Stomach (tissue), 9 donors: Measurements from ENCODE around the gene TGFB1. TPM values are rescaled to one million over a fixed set of nuclear protein-coding genes. Genes with fewer than 3 reads are reported as not detected.
A peak's percentile ranks its signal among the peaks of the same experiment; 100 is the strongest.

Source experiments
- DNase-seq, 2 donors: peaks; one replicate each; pipeline versions ENCODE4 v3.0.0 to v3.0.0-alpha.2; 2013 to 2019
- H3K27ac ChIP-seq, 5 donors: fragments of 200-600 bp in 4 of 5; sonication (generic) in 4 of 5; one replicate each; pipeline ENCODE4 v1.5.1; 2013 to 2019; ENCODE audit warnings: mild to moderate bottlenecking in 1 of 5, moderate library complexity in 1 of 5
- H3K27me3 ChIP-seq, 3 donors: fragments of 200-600 bp; sonication (generic); one replicate each; pipeline ENCODE4 v1.5.1; 2017 to 2019; ENCODE audit warnings: mixed run types in 1 of 3
- H3K36me3 ChIP-seq, 4 donors: fragments of 200-600 bp; sonication (generic); 1 replicate in 3 of 4; 2 replicates in 1 of 4; pipeline ENCODE4 v1.5.1; 2016 to 2019
- H3K4me1 ChIP-seq, 4 donors: fragments of 200-600 bp; sonication (generic); one replicate each; pipeline ENCODE4 v1.5.1; 2016 to 2019
- H3K4me3 ChIP-seq, 4 donors: fragments of 200-600 bp; sonication (generic) in 3 of 4; one replicate each; pipeline ENCODE4 v1.5.1; 2016 to 2019; ENCODE audit warnings: mild to moderate bottlenecking in 1 of 4
- H3K9me3 ChIP-seq, 4 donors: fragments of 200-600 bp; sonication (generic); one replicate each; pipeline ENCODE4 v1.5.1; 2016 to 2019
- EP300 ChIP-seq: sonication (generic); formaldehyde crosslinking; IDR thresholded peaks from one replicate; pipeline ENCODE4 v1.6.1; 2017; ENCODE audit warnings: antibody characterized with exemption
- POLR2A ChIP-seq, 4 donors: fragments of 450-650 bp; IDR thresholded peaks; one replicate each; pipeline ENCODE4 v1.6.1; 2016; ENCODE audit warnings: antibody characterized with exemption in 4 of 4, control low read depth in 2 of 4, mild to moderate bottlenecking in 1 of 4, moderate library complexity in 1 of 4
- POLR2AphosphoS5 ChIP-seq, 3 donors: sonication (generic); formaldehyde crosslinking; IDR thresholded peaks; one replicate each; pipeline ENCODE4 v1.6.1; 2016; ENCODE audit warnings: antibody characterized with exemption in 3 of 3
- WGBS, 5 donors: extraction: QIAGEN DNeasy Blood & Tissue Kit in 3 of 5; methylation state at CpG; one replicate each; pipeline versions ENCODE4 v1.1.5 to v1.1.7; 2013 to 2018; 5-methylcytosine and 5-hydroxymethylcytosine counted together
- intact Hi-C: fragments of 100-400 bp; cut with DNase I; formaldehyde crosslinking; loops from one replicate; pipeline ENCODE4 v1.15.1; 2023; ENCODE audit warnings: low total_unique reads
- polyA plus RNA-seq, 3 donors: library from polyadenylated mRNA; stranded (reverse); fragments of 200-250 nt; gene quantifications; one replicate each; pipeline ENCODE4 v1.2.3, GENCODE V29; 2013
- total RNA-seq, 5 donors: library from RNA; depleted of rRNA; stranded (reverse); fragments of >200 nt; gene quantifications; one replicate each; pipeline versions ENCODE4 v1.1.0 to v1.2.3, GENCODE V29; 2014 to 2016
- TF ChIP-seq, protein P1 (sequence below), 7 experiments: fragments of 450-650 bp in 4 of 7; fragments of 200-600 bp in 3 of 7; sonication (generic) in 3 of 7; IDR thresholded peaks; one replicate each; pipeline ENCODE4 v1.5.1; 2016 to 2019; ENCODE audit warnings: antibody characterized with exemption in 7 of 7, control low read depth in 2 of 7, mild to moderate bottlenecking in 1 of 7
- donor health status: healthy with polysubstance abuse.
- donor health status: Bipolar disorder and iron deficiency.
- donor health status: healthy.

The TGFB1 gene
- total and polyA plus RNA-seq, 8 donors = 1.3 to 54.3 (median 14.5) TPM

DNA sequence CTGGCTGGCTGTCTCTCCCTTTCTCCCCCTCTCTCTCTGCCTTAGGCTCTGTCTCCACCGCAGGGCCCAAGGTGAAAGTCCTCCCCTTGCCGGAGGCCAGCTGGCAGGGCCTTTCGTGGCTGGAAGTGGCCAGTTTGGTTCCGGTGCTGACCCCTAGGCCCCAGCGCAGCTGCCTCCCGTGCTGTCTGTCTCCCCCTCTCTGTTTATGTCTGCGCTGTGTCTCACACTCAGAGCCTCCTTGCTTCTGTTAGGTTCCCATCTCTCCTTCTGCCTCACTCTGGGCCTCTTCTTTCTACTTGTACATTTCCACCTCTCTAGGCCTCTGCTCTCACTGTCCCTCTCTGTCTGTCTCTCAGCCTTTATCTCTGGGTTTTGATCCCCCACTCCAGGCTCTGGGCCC, 30.7 kb downstream of the TGFB1 start:
- no peaks in the 10 kb centered on the region for H3K27me3 ChIP-seq
- H3K4me1 ChIP-seq = peaks cover 64 to 72% (median 70%) of the 10 kb centered on the region in 4 donors
- H3K9me3 ChIP-seq = no peaks in the 10 kb centered on the region
- no peak for TF ChIP-seq POLR2AphosphoS5 (IDR thresholded peaks at IDR 0.05)
- no peak for TF ChIP-seq POLR2A (IDR thresholded peaks at IDR 0.05)
- no peak for TF ChIP-seq EP300
- TF ChIP-seq, protein P1, sequence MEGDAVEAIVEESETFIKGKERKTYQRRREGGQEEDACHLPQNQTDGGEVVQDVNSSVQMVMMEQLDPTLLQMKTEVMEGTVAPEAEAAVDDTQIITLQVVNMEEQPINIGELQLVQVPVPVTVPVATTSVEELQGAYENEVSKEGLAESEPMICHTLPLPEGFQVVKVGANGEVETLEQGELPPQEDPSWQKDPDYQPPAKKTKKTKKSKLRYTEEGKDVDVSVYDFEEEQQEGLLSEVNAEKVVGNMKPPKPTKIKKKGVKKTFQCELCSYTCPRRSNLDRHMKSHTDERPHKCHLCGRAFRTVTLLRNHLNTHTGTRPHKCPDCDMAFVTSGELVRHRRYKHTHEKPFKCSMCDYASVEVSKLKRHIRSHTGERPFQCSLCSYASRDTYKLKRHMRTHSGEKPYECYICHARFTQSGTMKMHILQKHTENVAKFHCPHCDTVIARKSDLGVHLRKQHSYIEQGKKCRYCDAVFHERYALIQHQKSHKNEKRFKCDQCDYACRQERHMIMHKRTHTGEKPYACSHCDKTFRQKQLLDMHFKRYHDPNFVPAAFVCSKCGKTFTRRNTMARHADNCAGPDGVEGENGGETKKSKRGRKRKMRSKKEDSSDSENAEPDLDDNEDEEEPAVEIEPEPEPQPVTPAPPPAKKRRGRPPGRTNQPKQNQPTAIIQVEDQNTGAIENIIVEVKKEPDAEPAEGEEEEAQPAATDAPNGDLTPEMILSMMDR (IDR thresholded peaks at IDR 0.05) = no peak
- DNase-seq = no peak
- peak overlapping the region; percentile 80 to 91 (median 87) for H3K27ac ChIP-seq
- intact Hi-C loops = no loop called here
- H3K4me3 ChIP-seq = peak overlapping the region in 1 of 4 donors; percentile 3
- peaks cover 24 to 51% (median 45%) of the 10 kb centered on the region in 4 donors for H3K36me3 ChIP-seq
- WGBS, 5 donors = 40 to 59% (median 47%) methylated on average over 7 of the region's 7 CpGs

DNA sequence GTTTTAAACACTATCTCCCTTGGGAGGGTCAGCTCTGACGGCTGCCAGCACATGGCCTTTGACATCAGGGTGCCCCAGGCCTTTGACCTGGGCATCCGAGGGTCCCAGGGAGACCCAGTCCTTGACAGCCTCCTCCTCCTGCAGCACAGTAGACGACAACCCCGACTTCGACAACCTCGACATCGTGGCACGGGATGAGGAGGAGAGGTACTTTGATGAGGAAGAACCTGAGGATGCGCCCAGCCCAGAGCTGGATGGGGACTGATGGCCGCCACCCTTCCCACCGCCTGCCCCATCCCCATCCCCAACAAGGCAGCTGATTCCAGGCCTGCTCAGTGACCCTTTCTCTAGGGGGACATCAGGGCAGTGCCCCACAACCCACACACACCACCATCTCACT, 31.3 kb downstream of the TGFB1 start:
- WGBS, 5 donors = 84 to 93% (median 89%) methylated on average over 9 to 11 of the region's 11 CpGs
- TF ChIP-seq EP300 (no peak), POLR2AphosphoS5 (IDR thresholded peaks at IDR 0.05) (no peak), POLR2A (IDR thresholded peaks at IDR 0.05) (no peak)
- TF ChIP-seq, protein P1 (IDR thresholded peaks at IDR 0.05) = no peak
- intact Hi-C loops = no loop called here
- Histone ChIP-seq H3K4me1 (peaks cover 58 to 66% (median 64%) of the 10 kb centered on the region in 4 donors), H3K36me3 (peaks cover 26 to 56% (median 50%) of the 10 kb centered on the region in 4 donors), H3K27me3 (no peaks in the 10 kb centered on the region), H3K27ac (peak overlapping the region; percentile 80 to 91 (median 87)), H3K9me3 (no peaks in the 10 kb centered on the region), H3K4me3 (no peak overlapping the region)
- DNase-seq = no peak

DNA sequence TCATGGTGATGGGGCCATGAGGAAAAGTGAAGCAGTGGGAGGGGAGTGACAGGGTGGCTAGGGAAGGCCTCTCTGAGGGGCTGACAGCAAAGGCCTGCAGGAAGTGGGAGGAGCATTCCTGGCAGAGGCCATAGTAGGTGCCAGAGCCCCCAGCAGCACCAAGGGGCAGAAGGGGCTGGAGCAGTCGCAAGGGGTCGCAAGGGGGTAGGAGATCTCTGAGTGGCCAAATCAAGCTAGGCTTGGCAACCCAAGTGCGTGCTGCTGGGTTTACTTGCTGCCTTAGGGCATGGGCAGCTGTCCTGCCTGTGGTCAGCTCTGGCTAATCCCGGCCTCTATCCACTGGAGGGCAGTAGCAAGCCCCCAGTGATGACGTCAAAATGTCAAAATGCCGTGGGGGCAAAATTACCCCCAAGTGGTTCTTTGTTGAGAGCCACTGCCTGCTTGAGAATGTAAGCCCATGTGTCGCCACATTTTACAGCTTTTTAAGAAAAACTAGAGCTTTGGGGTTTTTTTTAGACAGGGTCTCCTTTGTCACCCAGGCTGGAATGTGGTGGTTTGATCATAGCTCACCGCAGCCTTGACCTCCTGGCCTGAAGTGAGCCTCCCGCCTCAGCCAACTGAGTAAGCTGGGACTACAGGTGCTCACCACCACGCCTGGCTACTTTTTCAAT, 32.0 kb downstream of the TGFB1 start:
- Histone ChIP-seq H3K27ac (peak overlapping the region in 4 of 5 donors; percentile 80 to 91 (median 88)), H3K36me3 (peaks cover 32 to 64% (median 57%) of the 10 kb centered on the region in 4 donors), H3K4me3 (no peak overlapping the region), H3K9me3 (no peaks in the 10 kb centered on the region), H3K27me3 (no peaks in the 10 kb centered on the region), H3K4me1 (peaks cover 51 to 59% (median 57%) of the 10 kb centered on the region in 4 donors)
- peak in 1 of 2 donors; percentile 66 for DNase-seq
- peak in 1 of 3 donors; percentile 39 for TF ChIP-seq POLR2AphosphoS5 (IDR thresholded peaks at IDR 0.05)
- TF ChIP-seq, protein P1 (IDR thresholded peaks at IDR 0.05) = peak in 4 of 7 experiments; percentile 28 to 57 (median 46)
- no peak for TF ChIP-seq POLR2A (IDR thresholded peaks at IDR 0.05)
- no peak for TF ChIP-seq EP300
- 52 to 67% (median 60%) methylated on average over 9 to 10 of the region's 10 CpGs for WGBS, 5 donors
- intact Hi-C loops = no loop called here

DNA sequence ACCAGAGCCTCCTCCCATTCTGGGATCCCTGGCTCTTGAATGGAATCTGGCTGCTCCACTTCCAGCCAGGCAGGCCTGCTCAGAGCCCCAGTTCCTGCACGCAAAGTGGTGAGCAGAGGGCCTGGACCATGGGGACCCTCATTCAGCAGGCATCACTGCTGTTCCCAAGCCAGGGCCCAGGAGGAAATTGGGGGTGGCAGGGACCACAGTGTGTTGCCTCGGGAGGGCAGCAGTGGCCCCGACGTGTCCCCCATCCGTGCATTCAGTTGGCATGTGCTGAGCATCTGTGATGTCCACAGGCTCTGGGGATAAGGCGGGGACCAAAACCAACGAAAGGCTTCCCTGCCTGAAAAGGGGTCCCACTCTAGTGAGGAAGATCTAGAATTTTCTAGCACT, 32.5 kb downstream of the TGFB1 start:
- 50 to 89% (median 82%) methylated on average over 6 to 7 of the region's 7 CpGs for WGBS, 5 donors
- intact Hi-C loops = no loop called here
- Histone ChIP-seq H3K9me3 (no peaks in the 10 kb centered on the region), H3K27ac (peak overlapping the region in 3 of 5 donors; percentile 87 to 91 (median 90)), H3K4me1 (peaks cover 46 to 54% (median 52%) of the 10 kb centered on the region in 4 donors), H3K36me3 (peaks cover 37 to 69% (median 63%) of the 10 kb centered on the region in 4 donors), H3K4me3 (no peak overlapping the region), H3K27me3 (no peaks in the 10 kb centered on the region)
- TF ChIP-seq POLR2AphosphoS5 (IDR thresholded peaks at IDR 0.05) = no peak
- TF ChIP-seq, protein P1 (IDR thresholded peaks at IDR 0.05) = no peak
- TF ChIP-seq EP300 = no peak
- no peak for TF ChIP-seq POLR2A (IDR thresholded peaks at IDR 0.05)
- no peak for DNase-seq
